Common myeloid progenitor, CD34-positive (primary cell): Measurements from ENCODE around the gene MALSU1. TPM values are rescaled to one million over a fixed set of nuclear protein-coding genes. Genes with fewer than 3 reads are reported as not detected.

Experiments used
- CTCF ChIA-PET: fragments of 350-600 bp; sonication (Branson Sonifier 250); formaldehyde crosslinking; loops from one replicate; lab custom pipeline; 2021; ENCODE audit warnings: antibody characterized with exemption; lab: Charles Lee
- POLR2A ChIA-PET: fragments of 350-600 bp; sonication (Branson Sonifier 250); formaldehyde crosslinking; loops from one replicate; lab custom pipeline; 2021; ENCODE audit warnings: antibody characterized with exemption; lab: Charles Lee
- DNase-seq, 3 donors: peaks; one replicate each; pipeline versions ENCODE4 v3.0.0 to v3.0.0-alpha.2; 2013
- H3K27ac ChIP-seq, 2 experiments: 1 replicate in 1 of 2; 2 replicates in 1 of 2; pipeline ENCODE4 v1.7.0; 2013; ENCODE audit warnings: inconsistent platforms in 2 of 2, low read length in 2 of 2, mild to moderate bottlenecking in 2 of 2, low read depth in 1 of 2, moderate library complexity in 1 of 2; ENCODE audit not compliant: severe bottlenecking in 2 of 2, insufficient read depth in 1 of 2, poor library complexity in 1 of 2
- H3K27me3 ChIP-seq, 5 experiments: replicated peaks in 2 of 5; 1 replicate in 3 of 5; 2 replicates in 2 of 5; pipeline versions ENCODE4 v1.6.1 to v1.7.0; 2013; ENCODE audit warnings: low read length in 4 of 5, mild to moderate bottlenecking in 2 of 5, moderate library complexity in 2 of 5, inconsistent platforms in 1 of 5; ENCODE audit not compliant: insufficient read depth in 5 of 5, control insufficient read depth in 4 of 5
- H3K36me3 ChIP-seq, 4 experiments: 1 replicate in 2 of 4; 2 replicates in 2 of 4; pipeline versions ENCODE4 v1.6.1 to v1.7.0; 2013; ENCODE audit warnings: low read length in 3 of 4, control low read depth in 1 of 4, mild to moderate bottlenecking in 1 of 4; ENCODE audit not compliant: control insufficient read depth in 4 of 4, insufficient read depth in 4 of 4
- H3K4me1 ChIP-seq, 4 experiments: 1 replicate in 3 of 4; 2 replicates in 1 of 4; pipeline versions ENCODE4 v1.6.1 to v1.7.1; 2013; ENCODE audit warnings: low read length in 3 of 4, mild to moderate bottlenecking in 3 of 4, control low read depth in 1 of 4, inconsistent platforms in 1 of 4, moderate library complexity in 1 of 4; ENCODE audit not compliant: control insufficient read depth in 4 of 4, insufficient read depth in 4 of 4; ENCODE audit errors: control extremely low read depth in 1 of 4
- H3K4me3 ChIP-seq, 7 experiments: 1 replicate in 4 of 7; 2 replicates in 3 of 7; pipeline versions ENCODE4 v1.5.1 to v1.7.0; 2013; ENCODE audit warnings: mild to moderate bottlenecking in 7 of 7, low read length in 6 of 7, moderate library complexity in 6 of 7, inconsistent platforms in 2 of 7, low read depth in 2 of 7, control low read depth in 1 of 7; ENCODE audit not compliant: insufficient read depth in 4 of 7, control insufficient read depth in 1 of 7; ENCODE audit errors: extremely low read depth in 1 of 7
- H3K9me3 ChIP-seq, 5 experiments: 1 replicate in 4 of 5; 2 replicates in 1 of 5; pipeline versions ENCODE4 v1.6.1 to v1.7.1; 2013; ENCODE audit warnings: low read length in 4 of 5, mild to moderate bottlenecking in 2 of 5, inconsistent platforms in 1 of 5, low read depth in 1 of 5, moderate library complexity in 1 of 5; ENCODE audit not compliant: control insufficient read depth in 4 of 5, insufficient read depth in 2 of 5; ENCODE audit errors: control extremely low read depth in 1 of 5
- WGBS: methylation state at CpG from one replicate; pipeline ENCODE4 v1.1.5; 2013; ENCODE audit not compliant: insufficient coverage; 5-methylcytosine and 5-hydroxymethylcytosine counted together
- polyA plus RNA-seq: library from polyadenylated mRNA; unstranded; fragments of 120-200 nt; gene quantifications from one replicate; pipeline ENCODE4 v1.2.1, GENCODE V29; 2013

The MALSU1 gene
- polyA plus RNA-seq, result 21.9 TPM

DNA sequence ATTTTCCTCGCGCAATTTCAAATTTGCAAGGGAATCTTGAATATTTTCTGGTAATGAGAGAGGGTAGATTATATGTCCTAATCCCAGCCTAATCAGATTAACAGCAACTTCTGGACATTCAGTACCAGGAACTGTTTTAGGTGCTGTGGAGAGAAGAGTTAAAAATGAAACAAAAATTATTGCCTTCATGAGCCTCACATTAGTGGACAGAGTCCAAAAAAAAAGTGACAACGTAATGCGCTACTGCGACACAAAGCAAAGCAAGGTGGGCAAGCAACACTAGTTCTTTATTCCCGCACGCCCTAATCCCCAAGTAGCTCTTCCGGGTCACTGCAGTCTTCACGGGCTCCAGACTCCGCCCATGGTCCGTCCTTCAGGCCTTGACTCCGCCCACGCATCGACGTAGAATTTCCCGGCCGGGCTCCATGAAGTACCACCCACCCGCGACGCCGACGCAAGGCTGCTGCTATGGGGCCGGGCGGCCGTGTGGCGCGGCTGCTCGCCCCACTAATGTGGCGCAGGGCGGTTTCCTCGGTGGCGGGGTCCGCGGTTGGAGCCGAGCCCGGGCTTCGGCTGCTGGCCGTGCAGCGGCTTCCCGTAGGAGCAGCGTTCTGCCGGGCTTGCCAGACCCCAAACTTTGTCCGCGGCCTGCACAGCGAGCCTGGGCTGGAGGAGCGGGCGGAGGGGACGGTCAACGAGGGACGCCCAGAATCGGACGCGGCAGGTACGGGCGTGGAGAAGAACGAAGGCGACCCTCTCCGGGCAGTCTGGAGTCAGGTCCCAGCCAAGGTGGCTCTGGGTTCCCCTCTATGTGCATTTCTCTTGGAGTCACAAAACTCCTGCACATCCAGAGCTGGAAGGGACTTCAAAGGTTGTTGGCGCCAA lies at the start of gene MALSU1:
MALSU1 (plus strand) TSS at position 455 of the 885 bp plus-strand sequence; CDS start at position 469, 14 bp downstream.
- POLR2A ChIA-PET, result no interaction called here
- peak; percentile 97 to 98 (median 98) for DNase-seq
- 0% methylated on average over 54 of the region's 59 CpGs for WGBS
- Histone ChIP-seq H3K27me3 (no peaks in the 10 kb centered on the region), H3K27ac (peak within 1 kb of the TSS; percentile 75 to 83), H3K9me3 (no peaks in the 10 kb centered on the region), H3K36me3 (peaks cover 2 to 16% (median 11%) of the 10 kb centered on the region in 4 experiments), H3K4me3 (peak within 1 kb of the TSS; percentile 87 to 99 (median 96)), H3K4me1 (peaks cover 9 to 24% (median 16%) of the 10 kb centered on the region in 4 experiments)
- CTCF ChIA-PET, result interaction anchor here (1.1 to 2.3 kb wide), 4 partner anchors 20 to 59 kb away, joined by 4 to 6 read pairs (median 4); no protein-coding TSS in a partner anchor

DNA sequence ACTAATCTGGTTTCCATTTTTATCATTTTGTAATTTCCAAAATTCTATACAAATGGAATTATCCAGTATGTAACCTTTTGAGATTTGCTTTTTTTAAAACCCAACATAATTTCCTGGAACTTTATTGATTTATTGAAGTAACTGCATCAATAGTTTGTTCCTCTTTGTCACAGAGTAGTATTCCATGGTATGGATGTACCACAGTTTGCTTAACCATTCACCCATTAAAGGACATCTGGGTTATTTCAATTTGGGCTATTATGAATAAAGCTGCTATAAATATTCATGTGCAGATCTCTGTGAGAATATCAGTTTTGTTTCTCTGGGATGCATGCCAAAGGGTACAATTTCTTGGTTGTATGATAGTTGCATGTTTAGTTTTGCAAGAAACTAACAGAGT lies 49.7 kb upstream of the MALSU1 start:
- Histone ChIP-seq H3K36me3 (no peaks in the 10 kb centered on the region), H3K27me3 (peaks cover 3 to 27% (median 12%) of the 10 kb centered on the region in 5 experiments), H3K4me3 (no peak overlapping the region), H3K9me3 (peaks cover 0 to 7% (median 0%) of the 10 kb centered on the region in 5 experiments), H3K4me1 (peaks cover 5 to 16% (median 12%) of the 10 kb centered on the region in 4 experiments), H3K27ac (no peak overlapping the region)
- ChIA-PET POLR2A (no interaction called here), CTCF (no interaction called here)
- no peak for DNase-seq

DNA sequence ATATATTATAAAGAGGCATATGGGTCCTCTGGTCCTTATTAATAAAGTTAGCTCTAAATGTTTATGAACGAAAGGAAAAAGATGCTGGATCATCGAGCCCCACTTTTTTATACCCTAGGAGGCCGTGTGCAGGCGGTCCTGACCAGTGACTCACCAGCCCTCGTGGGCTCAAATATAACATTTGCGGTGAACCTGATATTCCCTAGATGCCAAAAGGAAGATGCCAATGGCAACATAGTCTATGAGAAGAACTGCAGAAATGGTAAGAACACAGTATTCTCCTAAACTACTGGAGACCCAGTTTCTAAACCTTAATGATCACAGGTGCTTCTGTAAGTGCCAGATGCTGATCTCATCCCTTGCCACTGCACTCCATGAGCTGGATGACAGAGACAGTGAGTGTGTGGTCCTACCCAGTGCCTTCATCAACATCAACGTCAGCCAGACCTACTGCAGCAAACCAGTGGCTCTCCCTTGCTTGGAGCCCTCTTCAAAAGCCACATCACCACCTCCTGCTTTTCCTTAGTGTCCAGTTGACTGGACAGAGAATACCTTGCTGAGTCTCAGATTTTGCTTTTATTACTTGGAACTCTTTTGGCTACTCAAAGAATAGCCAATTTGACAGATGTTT lies 45.0 kb upstream of the MALSU1 start:
- CTCF ChIA-PET, result interaction anchor here (0.6 to 3.4 kb wide), 2 partner anchors 15 to 19 kb away, joined by 4 to 11 read pairs; no protein-coding TSS in a partner anchor
- POLR2A ChIA-PET, result no interaction called here
- no peak for DNase-seq
- Histone ChIP-seq H3K27me3 (peaks cover 0 to 3% (median 2%) of the 10 kb centered on the region in 5 experiments), H3K4me3 (no peak overlapping the region), H3K36me3 (no peaks in the 10 kb centered on the region), H3K27ac (no peak overlapping the region), H3K4me1 (no peaks in the 10 kb centered on the region), H3K9me3 (peaks cover 0 to 7% (median 0%) of the 10 kb centered on the region in 5 experiments)
- WGBS, result 94% methylated on average over 5 of the region's 7 CpGs

DNA sequence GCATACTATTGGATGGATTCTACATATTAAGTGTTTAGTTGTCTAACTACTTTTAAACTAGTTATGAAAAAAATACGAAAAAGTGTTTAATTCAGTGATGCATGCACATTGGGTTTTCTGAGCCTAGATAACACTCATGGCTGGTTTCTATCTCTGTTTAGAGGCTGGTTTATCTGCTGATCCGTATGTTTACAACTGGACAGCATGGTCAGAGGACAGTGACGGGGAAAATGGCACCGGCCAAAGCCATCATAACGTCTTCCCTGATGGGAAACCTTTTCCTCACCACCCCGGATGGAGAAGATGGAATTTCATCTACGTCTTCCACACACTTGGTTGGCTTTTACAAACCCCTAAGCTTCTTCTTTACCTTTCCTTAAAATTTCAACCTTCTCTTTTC lies 42.4 kb upstream of the MALSU1 start:
- POLR2A ChIA-PET, result no interaction called here
- DNase-seq, result no peak
- Histone ChIP-seq H3K36me3 (no peaks in the 10 kb centered on the region), H3K27me3 (peaks cover 0 to 3% (median 2%) of the 10 kb centered on the region in 5 experiments), H3K4me3 (no peak overlapping the region), H3K9me3 (peaks cover 0 to 2% (median 0%) of the 10 kb centered on the region in 5 experiments), H3K27ac (no peak overlapping the region), H3K4me1 (no peaks in the 10 kb centered on the region)
- CTCF ChIA-PET, result interaction anchor here (2.0 to 3.4 kb wide), 2 partner anchors 10 to 17 kb away, joined by 4 to 11 read pairs; partner anchors contain the start of gene GPNMB
- WGBS, result 100% methylated on average over 6 of the region's 7 CpGs

DNA sequence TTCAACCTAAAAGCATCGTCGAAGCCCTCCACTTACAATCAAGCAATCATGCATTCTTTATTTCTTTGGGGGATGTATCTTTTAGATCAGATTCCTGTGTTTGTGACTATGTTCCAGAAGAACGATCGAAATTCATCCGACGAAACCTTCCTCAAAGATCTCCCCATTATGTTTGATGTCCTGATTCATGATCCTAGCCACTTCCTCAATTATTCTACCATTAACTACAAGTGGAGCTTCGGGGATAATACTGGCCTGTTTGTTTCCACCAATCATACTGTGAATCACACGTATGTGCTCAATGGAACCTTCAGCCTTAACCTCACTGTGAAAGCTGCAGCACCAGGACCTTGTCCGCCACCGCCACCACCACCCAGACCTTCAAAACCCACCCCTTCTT lies 38.8 kb upstream of the MALSU1 start:
- 92% methylated on average over 4 of the region's 10 CpGs for WGBS
- H3K27me3 ChIP-seq, result peaks cover 0 to 2% (median 0%) of the 10 kb centered on the region in 5 experiments
- POLR2A ChIA-PET, result no interaction called here
- CTCF ChIA-PET, result interaction anchor here (0.7 to 6.7 kb wide), 7 partner anchors 9 to 203 kb away, joined by 3 to 72 read pairs (median 4); no protein-coding TSS in a partner anchor
- H3K36me3 ChIP-seq, result no peaks in the 10 kb centered on the region
- H3K9me3 ChIP-seq, result no peaks in the 10 kb centered on the region
- no peak for DNase-seq
- no peak overlapping the region for H3K4me3 ChIP-seq
- H3K4me1 ChIP-seq, result no peaks in the 10 kb centered on the region
- no peak overlapping the region for H3K27ac ChIP-seq

DNA sequence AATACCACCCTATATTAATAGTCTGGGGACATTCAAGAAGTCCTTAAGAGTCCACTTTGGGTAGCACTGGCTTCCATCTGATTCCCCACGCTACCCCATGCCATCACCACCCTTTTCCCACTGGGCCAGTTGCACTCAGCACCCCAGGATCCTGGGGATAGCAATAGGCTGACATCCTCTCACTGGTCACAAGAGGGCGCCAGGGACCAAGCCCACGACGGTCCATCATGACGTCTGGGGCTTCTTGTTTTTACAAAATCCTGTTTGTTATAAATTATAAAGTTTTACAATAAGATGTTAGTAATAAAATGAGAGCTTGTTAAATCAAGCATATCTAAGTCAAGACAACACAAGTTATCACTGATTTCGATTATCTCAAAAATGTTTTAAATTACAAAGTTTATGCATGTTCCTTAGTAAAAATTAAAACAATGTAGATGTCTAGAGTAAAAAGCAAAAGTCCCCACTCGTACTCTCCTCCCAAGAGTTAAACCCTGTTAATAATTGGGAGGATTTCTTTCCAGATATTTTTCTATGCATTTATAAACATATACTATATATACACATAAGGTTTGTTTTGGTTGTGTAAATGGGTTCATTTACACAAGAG lies 37.2 kb upstream of the MALSU1 start:
- Histone ChIP-seq H3K27ac (no peak overlapping the region), H3K4me1 (no peaks in the 10 kb centered on the region), H3K27me3 (peaks cover 0 to 2% (median 0%) of the 10 kb centered on the region in 5 experiments), H3K36me3 (no peaks in the 10 kb centered on the region), H3K4me3 (no peak overlapping the region), H3K9me3 (no peaks in the 10 kb centered on the region)
- CTCF ChIA-PET, result interaction anchor here (0.6 to 6.7 kb wide), 8 partner anchors 12 to 211 kb away, joined by 3 to 72 read pairs (median 4); partner anchors contain the start of gene GPNMB
- POLR2A ChIA-PET, result no interaction called here
- peak; percentile 70 to 80 (median 79) for DNase-seq
- WGBS, result no CpG with 5 or more reads among the region's 7 CpGs
